Parathyroid adenoma (tissue), 2 donors: ENCODE results near the gene OR13J1.
"Not testable (repeated sequence)": the region's sequence is repeated elsewhere in the genome, so short reads cannot be mapped to it uniquely, and the experiment has no call there.

Experiments
- H2AFZ ChIP-seq: fragments of 300-600 bp; sonication (generic); one replicate; pipeline ENCODE4 v1.7.0; 2017; ENCODE audit warnings: antibody characterized with exemption, mild to moderate bottlenecking
- H3K27ac ChIP-seq: fragments of 300-600 bp; sonication (generic); one replicate; pipeline ENCODE4 v1.7.0; 2017
- H3K27me3 ChIP-seq: fragments of 300-600 bp; sonication (generic); one replicate; pipeline ENCODE4 v1.7.0; 2017; ENCODE audit warnings: low read length; ENCODE audit not compliant: control insufficient read depth, insufficient read depth
- H3K36me3 ChIP-seq: fragments of 300-600 bp; sonication (generic); one replicate; pipeline ENCODE4 v1.7.0; 2017; ENCODE audit warnings: low read length; ENCODE audit not compliant: control insufficient read depth, insufficient read depth
- H3K4me1 ChIP-seq: fragments of 300-600 bp; sonication (generic); one replicate; pipeline ENCODE4 v1.7.0; 2017; ENCODE audit warnings: control low read depth
- H3K4me2 ChIP-seq: fragments of 300-600 bp; sonication (generic); one replicate; pipeline ENCODE4 v1.7.0; 2017; ENCODE audit warnings: low read length
- H3K4me3 ChIP-seq: fragments of 300-600 bp; sonication (generic); one replicate; pipeline ENCODE4 v1.7.0; 2017; ENCODE audit warnings: low read depth, low read length
- H3K79me2 ChIP-seq: fragments of 300-600 bp; sonication (generic); one replicate; pipeline ENCODE4 v1.7.0; 2017; ENCODE audit warnings: control low read depth
- H3K9ac ChIP-seq: fragments of 300-600 bp; sonication (generic); one replicate; pipeline ENCODE4 v1.7.0; 2017; ENCODE audit warnings: mild to moderate bottlenecking
- H3K9me3 ChIP-seq: fragments of 300-600 bp; sonication (generic); one replicate; pipeline ENCODE4 v1.7.0; 2017; ENCODE audit warnings: low read length; ENCODE audit not compliant: control insufficient read depth
- CTCF ChIP-seq: fragments of 300-600 bp; sonication (generic); IDR thresholded peaks from one replicate; pipeline ENCODE4 v1.7.0; 2017; ENCODE audit warnings: antibody characterized with exemption, mild to moderate bottlenecking
- donor health status: primary hyperparathyroidism.

Gene OR13J1

DNA sequence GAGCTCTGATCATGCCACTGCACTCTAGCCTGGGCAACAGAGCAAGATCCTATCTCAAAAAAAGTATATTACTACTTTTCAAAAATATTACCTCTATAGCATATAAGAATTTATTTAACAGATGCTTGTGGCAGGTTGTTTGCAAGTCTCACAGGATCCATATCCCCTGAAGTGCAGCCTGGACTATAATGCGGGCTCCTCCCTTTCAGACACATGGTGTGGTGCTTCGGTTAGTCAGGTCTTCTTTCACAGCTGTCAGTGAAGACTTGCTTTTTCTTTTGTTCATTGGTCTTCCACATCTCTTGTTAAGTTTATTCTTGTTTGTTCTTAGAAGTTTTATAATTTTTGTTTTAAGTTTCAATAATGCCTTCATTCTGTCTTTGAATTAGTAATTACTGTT, 26.4 kb upstream of the OR13J1 start:
- no peak for TF ChIP-seq CTCF
- Histone ChIP-seq H3K4me1 (no peaks in the 10 kb centered on the region), H3K9me3 (no peaks in the 10 kb centered on the region), H3K4me2 (no peak overlapping the region), H2AFZ (no peak overlapping the region), H3K79me2 (no peaks in the 10 kb centered on the region), H3K4me3 (no peak overlapping the region), H3K27me3 (no peaks in the 10 kb centered on the region), H3K27ac (no peak overlapping the region), H3K9ac (no peak overlapping the region), H3K36me3 (no peaks in the 10 kb centered on the region)

DNA sequence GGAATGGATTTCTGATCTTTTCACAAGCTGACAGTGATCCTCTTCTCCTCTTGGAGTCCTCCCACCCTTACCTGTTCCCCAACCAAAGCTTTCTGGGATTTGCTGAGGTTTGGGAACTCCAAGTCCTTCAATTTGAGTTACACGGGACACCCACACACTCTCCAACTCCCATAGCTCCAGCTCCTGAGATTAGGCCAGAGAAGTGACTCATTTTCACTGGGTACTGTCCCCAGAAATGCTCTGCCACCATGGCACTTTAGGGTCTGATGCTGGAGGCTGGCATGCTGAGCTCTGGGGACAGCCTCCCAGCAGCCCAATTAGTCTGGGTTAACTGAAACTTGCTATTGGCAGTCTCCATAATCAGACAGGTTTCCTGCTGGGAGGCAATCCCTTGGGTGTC, 21.9 kb upstream of the OR13J1 start:
- Histone ChIP-seq H3K9me3 (no peaks in the 10 kb centered on the region), H3K36me3 (no peaks in the 10 kb centered on the region), H3K4me3 (no peak overlapping the region), H3K4me1 (no peaks in the 10 kb centered on the region), H3K4me2 (no peak overlapping the region), H3K27ac (no peak overlapping the region), H3K9ac (no peak overlapping the region), H3K79me2 (no peaks in the 10 kb centered on the region), H3K27me3 (no peaks in the 10 kb centered on the region), H2AFZ (no peak overlapping the region)
- TF ChIP-seq CTCF, result no peak

DNA sequence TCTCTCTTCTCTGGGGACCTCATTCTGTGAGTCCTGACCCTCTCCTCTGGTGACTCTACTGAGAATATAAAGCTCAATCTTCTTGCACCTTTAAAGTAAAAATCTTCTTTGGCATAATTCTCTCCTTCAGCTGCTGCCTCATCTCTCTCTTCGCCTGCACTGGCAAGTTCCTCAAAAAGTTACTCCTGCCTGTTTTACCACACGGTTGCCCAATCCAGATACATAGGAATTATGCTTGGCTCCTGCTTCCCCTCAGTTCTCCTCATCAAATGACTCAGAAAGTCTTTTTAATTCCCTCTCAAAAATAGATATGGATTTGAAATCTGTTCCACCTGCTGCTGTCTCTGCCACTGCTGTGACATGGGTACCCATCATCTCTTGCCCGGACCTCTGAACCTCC, 21.4 kb upstream of the OR13J1 start:
- Histone ChIP-seq H3K27ac (no peak overlapping the region), H2AFZ (no peak overlapping the region), H3K4me3 (no peak overlapping the region), H3K36me3 (no peaks in the 10 kb centered on the region), H3K79me2 (no peaks in the 10 kb centered on the region), H3K9ac (no peak overlapping the region), H3K4me1 (no peaks in the 10 kb centered on the region), H3K9me3 (no peaks in the 10 kb centered on the region), H3K27me3 (no peaks in the 10 kb centered on the region), H3K4me2 (no peak overlapping the region)
- no peak for TF ChIP-seq CTCF

DNA sequence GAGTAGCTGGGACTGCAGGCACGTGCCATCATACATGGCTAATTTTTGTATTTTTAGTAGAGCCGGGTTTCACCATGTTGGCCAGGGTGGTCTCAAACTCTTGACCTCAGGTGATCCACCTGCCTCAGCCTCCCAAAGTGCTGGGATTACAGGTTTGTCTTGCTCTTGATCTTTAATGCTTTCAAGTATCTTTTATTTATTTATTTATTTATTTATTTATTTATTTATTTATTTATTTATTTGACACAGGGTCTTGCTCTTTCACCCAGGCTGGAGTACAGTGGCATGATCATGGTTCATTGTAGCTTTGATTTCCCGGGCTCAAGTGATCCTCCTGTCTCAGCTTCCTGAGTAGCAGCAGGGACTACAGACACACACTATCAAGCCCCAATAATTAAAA, 14.7 kb upstream of the OR13J1 start:
- H3K36me3 ChIP-seq, H3K4me1 ChIP-seq, H3K27ac ChIP-seq, H3K9ac ChIP-seq, H3K27me3 ChIP-seq, H3K4me3 ChIP-seq, H3K4me2 ChIP-seq, H3K79me2 ChIP-seq, H3K9me3 ChIP-seq, H2AFZ ChIP-seq: not testable (repeated sequence)

DNA sequence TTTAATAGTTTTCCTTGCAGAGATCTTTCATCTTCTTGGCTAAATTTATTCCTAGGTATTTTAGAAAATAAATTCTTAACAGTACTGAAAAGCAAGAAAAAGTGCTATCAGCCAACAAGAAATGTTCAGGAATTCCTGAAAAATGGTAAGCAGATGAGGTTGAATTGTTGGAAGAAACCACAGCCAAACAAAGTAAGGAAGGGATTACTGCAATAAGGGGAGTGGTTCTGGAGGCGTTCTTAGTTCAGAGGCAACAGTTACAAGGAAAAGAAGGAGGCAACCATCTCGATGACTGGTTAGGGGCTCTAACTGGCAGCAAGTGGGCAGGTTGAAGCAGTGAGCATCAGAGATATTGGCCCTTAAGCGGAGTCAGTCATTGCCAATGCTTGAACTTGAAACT, 12.8 kb upstream of the OR13J1 start:
- Histone ChIP-seq H3K4me3 (no peak overlapping the region), H3K9me3 (no peaks in the 10 kb centered on the region), H3K27ac (no peak overlapping the region), H2AFZ (no peak overlapping the region), H3K9ac (no peak overlapping the region), H3K36me3 (no peaks in the 10 kb centered on the region), H3K27me3 (no peaks in the 10 kb centered on the region), H3K4me2 (no peak overlapping the region), H3K79me2 (no peaks in the 10 kb centered on the region), H3K4me1 (no peaks in the 10 kb centered on the region)
- TF ChIP-seq CTCF, result no peak
